GM18907 (cell line): Measurements from ENCODE around the gene PCDHB15.
"Not testable (repeated sequence)": the region's sequence is repeated elsewhere in the genome, so short reads cannot be mapped to it uniquely, and the experiment has no call there.

Experiments
- ATAC-seq: cut with Tn5 transposase; IDR thresholded peaks from one replicate; pipeline ENCODE4 v1.9.1; 2021; ENCODE audit warnings: mild to moderate bottlenecking, moderate library complexity; ENCODE audit not compliant: unreplicated experiment

PCDHB15 gene

GRCh38 chr5:141246971-141247370 is 1.8 kb downstream of the PCDHB15 start:
- not testable (repeated sequence) for ATAC-seq

GRCh38 chr5:141247434-141247833 is 2.2 kb downstream of the PCDHB15 start:
- not testable (repeated sequence) for ATAC-seq

- no peak for ATAC-seq
Measured at GRCh38 chr5:141250576-141250975, 5.4 kb downstream of the PCDHB15 start.

GRCh38 chr5:141258464-141258863 is 13.3 kb downstream of the PCDHB15 start:
- ATAC-seq = no peak

- no peak for ATAC-seq
Measured at GRCh38 chr5:141258948-141259347, 13.8 kb downstream of the PCDHB15 start.

GRCh38 chr5:141260458-141261237 is 15.5 kb downstream of the PCDHB15 start:
- ATAC-seq = no peak

- ATAC-seq = no peak
Measured at GRCh38 chr5:141261238-141261546, 16.0 kb downstream of the PCDHB15 start.

- ATAC-seq = no peak
Measured at GRCh38 chr5:141269195-141269594, 24.0 kb downstream of the PCDHB15 start.

GRCh38 chr5:141272906-141273305 is 27.7 kb downstream of the PCDHB15 start:
- ATAC-seq = no peak

GRCh38 chr5:141298376-141298775 is 53.2 kb downstream of the PCDHB15 start:
- ATAC-seq = no peak
